HG03175 (cell line): ENCODE data around the gene USP13.
A peak's percentile ranks its signal among the peaks of the same experiment; 100 is the strongest.
"Not testable (repeated sequence)": the region's sequence is repeated elsewhere in the genome, so short reads cannot be mapped to it uniquely, and the experiment has no call there.

ENCODE experiments used
- ATAC-seq: cut with Tn5 transposase; IDR thresholded peaks from one replicate; pipeline ENCODE4 v1.9.1; 2021; ENCODE audit warnings: mild to moderate bottlenecking, moderate library complexity; ENCODE audit not compliant: unreplicated experiment

USP13 gene

DNA sequence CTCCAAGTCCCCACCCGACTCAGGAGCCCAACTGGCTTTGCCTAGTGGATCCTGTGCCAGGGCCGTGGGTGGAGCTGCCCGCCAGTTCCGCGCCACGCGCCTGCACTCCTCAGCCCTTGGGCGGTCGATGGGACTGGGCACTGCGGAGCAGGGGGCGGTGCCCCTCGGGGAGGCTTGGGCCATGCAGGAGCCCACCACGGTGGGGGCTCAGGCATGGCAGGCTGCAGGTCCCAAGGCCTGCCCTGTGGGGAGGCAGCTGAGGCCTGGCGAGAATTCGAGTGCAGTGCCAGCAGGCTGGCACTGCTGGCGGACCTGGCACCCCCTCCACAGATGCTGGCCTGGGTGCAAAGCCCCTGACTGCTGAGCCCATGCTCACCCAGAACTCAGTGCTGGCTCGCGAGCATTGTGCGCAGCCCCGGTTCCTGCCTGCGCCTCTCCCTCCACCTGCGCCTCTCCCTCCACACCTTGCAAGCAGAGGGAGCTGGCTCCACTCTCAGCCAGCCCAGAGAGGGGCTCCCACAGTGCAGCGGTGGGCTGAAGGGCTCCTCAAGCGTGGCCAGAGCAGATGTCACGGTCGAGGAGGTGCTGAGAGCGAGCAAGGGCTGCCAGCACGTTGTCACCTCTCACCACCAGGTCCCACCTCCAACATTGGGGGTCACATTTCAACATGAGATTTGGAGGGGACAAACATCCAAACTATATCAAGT is 122.7 kb downstream of the USP13 start:
- ATAC-seq, result no peak

DNA sequence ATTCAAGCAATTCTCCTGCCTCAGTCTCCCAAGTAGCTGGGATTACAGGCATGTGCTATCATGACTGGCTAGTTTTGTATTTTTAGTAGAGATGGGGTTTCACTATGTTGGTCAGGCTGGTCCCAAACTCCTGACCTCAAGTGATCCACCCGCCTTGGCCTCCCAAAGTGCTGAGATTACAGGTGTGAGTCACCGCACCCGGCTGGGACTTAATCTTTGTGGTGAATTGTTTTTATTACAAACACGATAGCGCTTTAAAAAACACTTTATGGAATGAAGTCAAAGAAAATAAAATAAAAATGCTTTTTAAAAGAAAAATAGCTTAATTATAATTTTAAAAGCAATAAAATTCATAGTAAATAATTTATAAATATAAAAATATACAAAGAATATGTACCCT is 130.0 kb downstream of the USP13 start:
- not testable (repeated sequence) for ATAC-seq

- no peak for ATAC-seq
Observed at GRCh38 chr3:179788996-179789395, 136.2 kb downstream of the USP13 start.

DNA sequence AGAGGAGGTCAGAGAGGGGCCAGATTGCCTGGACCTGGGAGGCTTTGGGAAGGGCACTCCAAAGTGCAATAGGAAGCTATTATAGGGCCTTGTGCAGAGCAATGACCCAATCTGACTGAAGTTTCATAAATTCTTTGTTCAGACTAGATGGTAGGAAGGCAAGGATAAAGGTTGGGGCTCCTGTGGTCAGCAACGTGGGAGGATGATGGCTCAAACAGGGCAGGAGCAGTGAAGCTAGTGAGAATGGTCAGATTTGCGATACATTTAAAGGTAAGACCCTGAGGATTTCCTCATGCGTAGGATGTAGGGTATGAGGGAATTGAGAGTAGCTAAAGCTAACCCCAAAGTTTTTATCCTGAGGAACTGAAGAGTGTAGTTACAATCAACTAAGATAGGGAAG is 139.0 kb downstream of the USP13 start:
- no peak for ATAC-seq

- ATAC-seq, result no peak
Observed at GRCh38 chr3:179794355-179794754, 141.5 kb downstream of the USP13 start.

- ATAC-seq, result no peak
Observed at GRCh38 chr3:179796421-179796820, 143.6 kb downstream of the USP13 start.

- no peak for ATAC-seq
Observed at GRCh38 chr3:179797192-179797591, 144.4 kb downstream of the USP13 start.

- no peak for ATAC-seq
Observed at GRCh38 chr3:179801263-179801662, 148.4 kb downstream of the USP13 start.

- no peak for ATAC-seq
Observed at GRCh38 chr3:179801856-179802255, 149.0 kb downstream of the USP13 start.

GRCh38 chr3:179806177-179806576 is 153.3 kb downstream of the USP13 start:
- ATAC-seq, result no peak

DNA sequence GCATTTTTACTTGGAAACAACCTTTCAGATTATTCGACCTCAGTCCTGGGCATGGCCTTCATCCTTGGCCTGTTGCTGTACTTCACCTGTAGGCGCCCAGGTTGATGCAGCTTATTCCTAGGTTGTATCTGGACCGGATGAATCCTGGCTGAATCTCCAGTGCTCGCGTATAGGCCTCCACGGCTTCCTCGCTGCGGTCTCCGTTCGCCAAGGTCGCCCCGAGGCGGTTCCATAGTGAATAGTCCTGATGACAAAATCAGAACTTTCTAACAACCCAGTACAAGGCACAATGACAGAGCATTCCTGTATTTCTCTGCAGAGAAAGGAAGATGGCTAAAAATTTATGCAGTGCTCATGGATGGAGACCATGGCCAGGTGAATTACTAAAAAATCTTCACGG is 154.7 kb downstream of the USP13 start:
- no peak for ATAC-seq

DNA sequence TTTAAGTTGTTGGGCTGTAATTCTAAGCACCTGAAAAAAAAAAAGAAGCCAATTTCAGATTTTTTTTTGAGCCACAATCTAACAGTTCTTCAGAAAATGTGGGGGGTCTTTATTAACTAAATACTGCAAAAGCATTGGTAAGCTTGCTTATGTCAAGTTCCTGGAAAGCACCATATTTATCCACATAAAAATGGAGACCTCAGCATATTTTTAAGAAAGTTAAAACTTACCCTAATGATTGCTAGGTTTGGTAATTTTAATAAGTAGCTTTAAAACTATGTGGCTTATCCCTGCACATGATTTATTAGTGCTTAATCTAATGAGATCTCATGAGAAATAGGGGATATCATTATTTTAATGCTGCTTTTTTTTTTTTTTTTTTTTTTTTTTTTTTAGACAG is 156.8 kb downstream of the USP13 start:
- ATAC-seq, result no peak

GRCh38 chr3:179811321-179812095 is 158.7 kb downstream of the USP13 start:
- peak; percentile 92 for ATAC-seq

DNA sequence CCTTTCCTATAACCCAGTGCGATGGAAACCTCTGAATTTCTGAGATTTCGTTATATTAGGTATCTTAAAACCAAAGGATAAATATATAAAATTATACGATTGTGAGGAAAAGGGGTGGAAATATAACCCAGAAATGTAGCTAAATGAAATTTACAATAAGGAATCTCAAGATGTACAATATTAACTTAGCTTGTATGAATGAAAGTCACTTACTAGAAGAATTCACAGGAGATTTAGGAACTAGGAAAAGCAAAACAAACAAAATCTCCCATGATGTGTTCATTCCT is 159.2 kb downstream of the USP13 start:
- no peak for ATAC-seq

DNA sequence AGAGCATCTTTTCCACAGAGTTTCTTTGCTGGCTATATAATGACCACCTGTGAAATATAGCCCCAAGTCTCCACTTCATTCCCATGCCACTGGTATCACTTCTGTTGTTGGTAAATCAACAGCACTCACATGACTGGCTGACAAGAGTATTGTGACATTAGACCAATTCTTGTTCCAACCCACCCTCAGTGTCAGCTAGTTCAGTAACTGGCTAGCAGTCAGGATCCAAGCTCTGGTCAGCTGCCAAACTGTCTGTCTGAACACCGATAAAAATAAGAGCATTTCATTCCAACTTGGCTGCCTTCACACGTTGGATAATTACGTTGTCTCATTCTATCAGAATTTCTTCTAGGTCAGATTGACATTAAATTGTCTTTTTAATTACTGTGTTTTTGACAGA is 166.5 kb downstream of the USP13 start:
- ATAC-seq, result no peak

GRCh38 chr3:179822296-179822695 is 169.5 kb downstream of the USP13 start:
- ATAC-seq, result no peak

DNA sequence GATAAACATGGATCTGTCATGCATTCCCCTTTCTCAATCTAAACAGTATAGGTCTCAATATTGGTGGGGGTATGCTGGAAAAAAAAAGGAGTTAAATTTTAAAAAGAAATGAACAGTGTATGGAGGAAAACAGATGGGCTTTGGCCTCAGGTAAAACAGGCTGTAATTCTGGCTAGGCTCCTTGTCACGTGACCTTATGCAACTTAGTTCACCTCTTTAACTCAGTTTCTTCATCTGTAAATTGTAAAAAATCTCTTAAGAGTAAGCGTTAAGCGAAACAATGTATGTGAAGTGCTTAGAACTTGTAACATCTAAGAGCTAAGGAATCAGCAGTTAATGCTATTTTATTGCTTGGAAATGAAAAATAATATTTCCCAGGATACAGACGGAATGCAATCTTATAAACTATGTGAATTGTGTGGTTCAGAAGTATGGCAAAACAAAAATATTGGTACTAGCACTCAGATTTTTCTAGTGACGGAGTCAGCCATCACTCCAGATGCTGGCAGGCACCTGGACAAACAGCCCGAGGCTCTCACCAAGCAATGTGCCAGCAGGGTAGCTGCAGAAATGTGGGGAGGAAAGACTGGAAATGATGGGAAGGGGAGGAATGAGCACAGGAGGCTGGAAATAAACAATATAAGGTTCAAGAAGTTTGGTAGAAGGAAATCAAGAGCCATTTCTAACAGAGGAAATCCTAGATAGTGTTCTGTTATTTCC is 172.8 kb downstream of the USP13 start:
- no peak for ATAC-seq

GRCh38 chr3:179826247-179826637 is 173.4 kb downstream of the USP13 start:
- no peak for ATAC-seq

GRCh38 chr3:179828738-179829137 is 175.9 kb downstream of the USP13 start:
- ATAC-seq, result no peak

GRCh38 chr3:179829401-179829800 is 176.6 kb downstream of the USP13 start:
- ATAC-seq, result no peak

DNA sequence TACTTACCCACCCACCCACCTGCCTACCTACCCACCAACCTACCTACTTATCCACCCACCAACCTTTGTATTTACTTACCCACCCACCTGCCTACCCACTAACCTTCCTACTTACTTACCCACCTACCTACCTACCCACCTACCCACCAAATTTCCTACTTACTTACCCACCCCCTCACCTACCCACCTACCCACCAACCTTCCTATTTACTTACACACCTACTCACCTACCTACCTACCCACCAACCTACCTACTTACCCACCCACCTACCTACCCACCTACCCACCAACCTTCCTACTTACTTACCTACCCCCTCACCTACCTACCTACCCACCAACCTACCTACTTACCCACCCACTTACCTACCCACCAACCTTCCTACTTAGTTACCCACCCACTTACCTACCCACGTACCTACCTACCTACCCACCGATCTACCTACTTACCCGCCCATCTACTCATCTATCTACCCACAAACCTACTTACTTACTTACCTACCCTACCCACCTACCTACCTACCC is 179.6 kb downstream of the USP13 start:
- ATAC-seq, result no peak

GRCh38 chr3:179833294-179833693 is 180.5 kb downstream of the USP13 start:
- ATAC-seq, result no peak
